Measurements from ENCODE around the gene HSPG2.

Gene HSPG2

DNA sequence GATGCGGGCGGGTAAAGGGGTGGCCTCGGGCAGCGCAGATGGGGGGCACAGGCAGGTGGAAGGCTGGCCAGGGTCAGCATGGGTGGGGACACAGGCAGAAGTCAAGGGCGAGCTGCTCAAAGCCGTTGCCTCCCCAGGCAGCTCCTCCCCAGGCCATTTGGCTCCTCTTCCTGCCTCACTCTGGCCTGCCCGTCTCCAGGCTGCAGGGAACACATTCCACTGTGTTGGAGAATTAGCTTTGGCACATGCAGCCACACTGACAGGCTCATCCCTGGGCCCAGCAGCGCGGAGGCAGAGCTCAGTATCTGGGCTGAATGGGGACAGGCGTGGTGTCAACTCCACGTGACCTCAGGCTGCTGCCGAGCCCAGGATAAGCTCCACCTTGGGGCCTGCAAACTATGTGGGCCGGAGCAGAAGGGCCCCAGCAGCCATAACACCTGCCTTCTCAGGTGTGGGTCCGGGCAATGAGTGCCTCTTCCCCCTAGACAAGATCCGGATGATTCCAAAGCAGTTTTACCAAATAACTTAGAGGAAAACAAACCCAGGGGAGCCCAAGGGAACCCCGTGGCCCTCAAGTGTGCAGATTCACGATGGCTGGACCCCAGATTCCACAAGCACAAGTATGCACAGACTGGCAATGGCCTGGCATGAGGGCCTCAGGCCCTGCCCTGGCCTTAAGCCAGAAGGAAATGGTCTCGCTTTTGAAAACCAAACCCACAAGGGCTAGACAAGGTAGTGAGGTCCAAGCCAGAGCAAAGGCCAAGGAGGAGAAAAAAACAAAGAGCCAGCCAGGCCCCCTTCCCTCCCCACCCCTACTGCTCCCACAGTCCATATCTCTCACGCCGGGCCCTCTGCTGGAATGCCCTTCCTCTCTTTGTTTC, 40.2 kb downstream of the HSPG2 start:
- no peak for DNase-seq

DNA sequence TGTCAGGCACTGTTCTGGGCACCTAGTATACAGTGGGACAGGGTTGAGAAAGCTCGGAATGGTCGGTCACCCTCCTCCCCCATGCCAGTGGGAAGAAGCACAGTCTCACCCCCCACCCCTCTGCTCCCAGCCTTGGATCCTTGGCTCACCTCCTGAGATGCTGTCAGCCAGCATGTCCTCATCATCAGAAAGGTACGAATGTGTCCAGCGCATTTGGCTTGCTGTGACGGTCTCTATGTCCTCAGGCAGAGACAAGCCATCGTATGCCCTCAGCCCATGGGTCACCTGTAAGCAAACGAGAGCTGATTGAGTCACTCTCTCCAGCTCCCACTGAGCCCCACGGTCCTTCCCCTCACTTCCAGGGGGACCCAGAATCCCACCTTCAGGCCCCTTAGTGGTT, 41.1 kb downstream of the HSPG2 start:
- no peak for DNase-seq

DNA sequence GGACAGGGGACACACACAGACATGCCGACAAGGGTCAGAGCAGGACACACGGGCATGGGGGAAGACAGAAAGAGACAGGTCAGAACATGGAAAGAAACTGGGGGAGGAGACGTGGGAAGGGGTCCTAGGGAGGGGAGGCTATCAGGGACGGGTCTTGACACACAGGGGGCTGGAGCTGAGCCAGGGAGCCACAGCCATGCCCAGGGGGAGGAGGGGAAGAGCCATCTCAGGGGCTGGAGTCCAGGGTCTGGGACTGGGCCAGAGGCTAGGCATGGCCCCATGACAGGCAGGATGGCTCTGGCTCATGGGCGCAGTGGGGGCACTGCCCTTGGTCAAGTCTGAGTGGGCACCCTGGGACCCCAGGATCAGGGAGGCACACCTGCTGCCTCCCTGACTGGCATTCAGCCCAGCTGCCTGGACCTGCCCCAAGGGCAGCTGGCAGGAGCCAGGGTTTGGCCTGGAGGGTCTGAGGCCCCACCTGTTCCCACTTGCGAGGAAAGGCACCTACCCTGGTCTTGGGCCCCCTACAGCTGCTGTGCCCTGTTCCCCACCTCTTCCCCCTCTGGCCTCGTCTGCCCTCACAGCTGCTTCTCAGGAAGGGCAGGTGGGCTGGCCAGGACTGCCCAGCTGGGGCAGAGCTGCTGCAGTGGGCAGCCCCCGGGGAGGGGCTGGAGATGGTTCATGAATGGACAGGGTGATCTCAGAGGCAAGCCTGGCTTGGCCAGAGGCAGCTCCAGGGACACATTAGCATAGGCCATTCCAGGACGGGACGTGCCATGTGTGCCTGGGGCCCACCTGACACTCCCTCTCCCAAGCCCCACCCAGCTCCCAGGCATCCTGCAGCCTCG, 42.9 kb downstream of the HSPG2 start:
- no peak for DNase-seq

GRCh38 chr1:21893046-21893805, 43.9 kb downstream of the HSPG2 start:
- no peak for DNase-seq

DNA sequence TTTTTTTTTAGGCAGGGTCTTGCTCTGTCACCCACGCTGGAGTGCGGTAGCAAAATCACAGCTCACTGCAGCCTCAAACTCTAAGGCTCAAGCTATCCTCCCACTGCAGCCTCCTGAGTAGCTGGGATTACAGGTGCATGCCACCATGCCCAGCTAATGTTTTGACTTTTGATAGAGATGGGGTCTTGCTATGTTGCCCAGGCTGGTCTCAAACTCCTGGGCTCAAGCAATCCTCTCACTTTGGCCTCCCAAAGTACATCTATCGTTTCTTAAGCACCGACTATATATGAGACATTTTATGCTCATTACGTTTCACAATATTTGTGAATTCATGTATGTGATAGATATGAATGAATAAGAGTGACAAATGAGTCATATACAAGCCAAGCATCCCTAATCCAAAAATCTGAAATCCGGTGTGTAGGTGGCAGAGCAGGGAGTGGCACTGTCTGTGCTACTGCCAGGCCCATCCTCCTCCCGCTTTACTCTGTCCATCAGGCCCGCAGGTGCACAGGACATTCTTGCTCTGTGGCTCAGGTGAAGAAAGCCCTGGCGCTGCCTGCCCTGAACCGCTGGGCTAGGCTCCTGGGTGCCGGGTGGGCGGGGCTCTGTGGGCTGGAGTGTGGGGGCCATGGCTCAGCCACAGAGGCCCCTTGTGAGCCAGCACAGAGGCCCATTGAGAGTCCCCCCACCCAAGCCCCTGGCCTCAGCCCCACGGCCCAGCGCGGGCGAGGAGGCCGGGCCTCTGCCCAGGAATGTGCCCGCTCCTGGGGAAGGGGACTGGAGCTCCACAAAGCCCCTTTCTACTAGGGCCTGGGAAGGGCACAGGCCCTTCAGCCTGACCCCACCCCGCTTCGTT, 45.3 kb downstream of the HSPG2 start:
- DNase-seq, result no peak

GRCh38 chr1:21891081-21891480, 46.0 kb downstream of the HSPG2 start:
- DNase-seq, result no peak

DNA sequence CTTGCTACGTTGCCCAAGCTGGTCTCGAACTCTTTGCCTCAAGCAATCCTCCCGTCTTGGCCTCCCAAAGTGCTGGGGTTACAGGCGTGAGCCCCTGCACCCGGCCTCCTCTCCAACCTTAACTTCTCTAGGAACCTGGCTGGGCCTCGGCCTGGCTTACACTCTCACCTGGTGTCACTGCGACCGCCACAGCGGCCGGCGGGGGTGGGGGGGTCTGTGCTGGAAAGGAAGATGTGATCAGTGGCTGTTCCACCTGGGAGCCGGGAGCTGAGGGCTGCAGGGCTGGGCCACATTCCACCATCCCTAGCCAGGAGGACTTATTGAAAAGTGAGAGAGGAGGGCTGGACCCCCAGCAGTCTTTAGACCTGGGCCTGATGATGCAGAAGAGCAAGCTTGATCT, 48.6 kb downstream of the HSPG2 start:
- DNase-seq, result no peak

DNA sequence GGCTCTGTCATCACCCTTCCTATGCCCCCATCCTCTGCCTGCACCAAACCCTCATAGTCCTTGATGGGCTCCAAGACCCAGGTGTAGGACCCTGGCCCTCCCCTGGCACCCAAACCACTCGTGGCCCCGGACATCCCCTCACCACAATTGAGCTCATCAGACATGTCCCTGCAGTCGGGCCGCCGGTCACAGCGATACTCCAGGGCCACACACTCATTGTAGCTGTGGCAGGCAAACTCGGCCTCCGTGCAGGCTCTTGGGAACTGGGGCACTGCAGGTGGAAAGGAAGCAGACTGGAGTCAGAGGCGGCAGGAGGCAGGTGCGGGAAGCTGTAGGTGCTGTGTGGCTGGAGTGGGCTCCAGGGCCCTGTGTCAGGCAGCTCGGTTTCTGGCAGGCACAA, 49.3 kb downstream of the HSPG2 start:
- DNase-seq, result no peak

GRCh38 chr1:21887216-21887736, 49.8 kb downstream of the HSPG2 start:
- no peak for DNase-seq

- DNase-seq, result no peak
Observed at GRCh38 chr1:21886486-21887215, 50.5 kb downstream of the HSPG2 start.

- no peak for DNase-seq
Observed at GRCh38 chr1:21885236-21886037, 51.7 kb downstream of the HSPG2 start.

DNA sequence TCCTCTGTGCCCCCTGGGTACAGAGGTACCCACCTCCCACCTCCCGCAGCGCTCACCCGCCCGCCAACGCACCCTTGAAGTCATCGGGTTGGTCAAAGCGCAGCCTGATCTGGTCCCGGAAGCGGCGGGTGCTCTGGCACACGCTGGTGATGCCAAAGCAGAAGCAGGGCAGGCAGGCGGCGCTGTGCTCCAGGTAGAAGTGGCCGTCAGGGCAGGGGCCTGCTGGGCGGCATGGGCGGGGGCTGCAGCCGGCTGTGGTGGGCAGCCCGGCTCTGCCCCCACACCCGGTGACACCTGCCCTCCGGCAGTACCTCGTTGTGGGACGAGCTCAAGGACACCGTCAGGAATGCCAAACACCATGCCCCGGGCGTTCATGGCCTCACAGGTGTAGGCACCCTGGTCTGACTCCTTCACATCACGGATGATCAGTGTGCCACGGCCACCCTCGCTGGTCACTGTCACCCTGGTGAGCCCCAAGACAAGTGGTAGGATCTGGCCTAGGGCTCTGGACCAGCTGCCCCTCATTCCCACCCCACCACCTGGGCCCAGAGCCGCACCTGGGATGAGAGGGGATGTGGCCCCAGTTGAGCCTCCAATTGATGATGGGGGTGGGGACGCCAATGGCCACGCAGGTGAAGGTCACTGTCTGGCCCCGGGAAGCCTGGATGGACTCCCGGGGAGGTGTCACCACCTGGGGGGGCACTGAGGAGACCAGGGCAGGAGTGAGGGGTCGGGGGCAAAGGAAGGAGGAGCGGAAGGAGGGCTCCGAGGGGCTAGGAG, 52.5 kb downstream of the HSPG2 start:
- DNase-seq, result no peak

DNA sequence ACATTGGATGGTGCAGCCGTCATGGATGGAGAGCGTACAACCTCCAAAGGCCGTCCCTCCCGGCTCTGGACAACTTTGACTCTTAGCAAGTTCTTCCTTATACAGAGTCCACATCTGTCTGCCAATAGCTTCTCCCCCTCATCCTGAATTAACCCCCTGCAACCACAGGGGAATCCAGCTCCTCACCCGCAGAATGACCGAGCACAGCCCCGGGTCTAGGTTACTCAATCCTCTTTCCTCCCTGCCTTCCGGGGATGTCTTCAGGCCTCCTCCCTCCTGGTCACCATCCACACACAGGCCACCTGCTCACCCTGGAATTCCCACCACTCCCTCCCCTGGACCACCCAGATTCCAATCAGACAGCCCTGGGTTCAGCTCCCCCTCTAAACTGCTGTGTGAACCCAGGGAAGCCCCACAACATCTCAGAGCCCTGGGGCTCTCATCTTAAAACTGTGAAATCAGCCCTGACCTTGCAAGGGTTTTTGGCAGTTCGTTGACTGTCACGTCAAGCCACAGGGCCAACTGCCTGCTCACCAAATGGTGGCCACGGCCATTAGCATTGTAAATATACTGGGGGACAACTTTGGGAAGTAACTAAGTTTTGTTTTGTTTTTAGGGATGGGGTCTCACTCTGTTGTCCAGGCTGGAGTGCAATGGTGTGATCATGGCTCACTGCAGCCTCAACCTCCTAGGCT, 54.2 kb downstream of the HSPG2 start:
- no peak for DNase-seq

DNA sequence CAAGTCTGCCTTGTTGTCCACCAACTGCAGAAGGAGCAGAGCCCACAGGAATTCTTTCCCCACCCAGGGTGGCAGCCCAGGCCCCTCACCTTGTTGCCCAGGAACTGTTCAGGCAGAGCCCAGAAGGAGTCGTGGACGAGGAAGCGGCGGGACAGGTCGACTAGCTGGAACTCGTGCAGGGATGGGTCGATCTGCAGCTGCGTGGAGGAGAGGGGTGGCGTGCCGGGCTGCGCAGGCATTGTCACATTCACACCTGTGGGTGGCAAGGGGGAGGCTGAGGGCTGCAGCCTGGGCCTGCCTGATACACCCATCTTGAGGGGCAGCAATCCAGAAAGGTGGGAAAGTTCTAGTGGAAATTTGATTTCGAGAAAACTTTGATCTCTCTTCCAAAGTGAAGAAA, 55.9 kb downstream of the HSPG2 start:
- no peak for DNase-seq

DNA sequence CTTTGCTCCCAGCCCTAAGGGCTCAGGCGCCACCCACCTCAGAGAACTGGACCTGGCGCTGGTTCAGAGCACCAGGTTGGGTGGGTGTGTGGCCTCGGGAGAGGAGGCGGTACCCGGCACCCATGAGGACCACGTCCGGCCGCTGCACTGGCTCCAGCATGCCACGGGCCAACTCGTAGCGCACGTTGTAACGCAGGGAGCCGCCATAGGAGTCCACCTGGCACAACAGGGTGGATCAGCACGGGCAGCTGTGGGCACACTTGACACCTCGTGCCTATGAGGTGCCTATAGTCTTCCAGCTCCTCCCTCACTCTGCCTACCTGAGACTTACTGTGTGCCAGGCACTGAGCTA, 56.5 kb downstream of the HSPG2 start:
- no peak for DNase-seq

DNA sequence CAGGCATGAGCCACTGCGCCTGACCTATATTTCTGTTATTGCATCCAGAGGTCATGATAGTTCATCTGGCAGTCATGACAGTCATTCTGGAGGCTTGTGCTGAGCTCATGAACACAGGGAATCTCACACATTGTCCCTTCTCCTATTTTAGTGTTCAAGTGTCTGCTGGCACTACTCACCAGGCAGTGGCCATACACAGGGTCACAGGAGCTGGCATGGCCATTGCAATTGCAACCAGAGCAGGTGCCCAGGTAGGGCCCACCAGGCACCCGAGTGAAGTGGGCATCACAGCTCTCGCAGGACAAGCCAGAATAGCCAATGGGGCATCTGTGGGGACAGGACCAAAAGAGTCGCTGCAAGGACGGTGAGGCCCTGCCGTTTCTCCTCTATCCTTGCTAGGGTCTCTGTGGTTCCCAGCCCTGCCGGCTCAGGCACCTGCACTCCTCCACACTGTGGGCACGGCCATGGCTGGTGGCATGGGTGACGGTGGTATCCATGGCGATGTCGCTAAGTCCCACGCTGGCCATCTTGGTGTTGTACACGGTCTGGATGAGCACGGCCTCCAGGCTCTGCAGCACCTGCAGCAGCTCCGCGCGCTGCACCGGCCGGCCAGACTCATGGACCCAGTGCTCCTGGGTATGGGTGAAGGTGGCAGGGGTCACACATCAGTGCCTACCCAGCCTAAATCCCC, 57.0 kb downstream of the HSPG2 start:
- DNase-seq, result no peak

GRCh38 chr1:21878840-21879478, 58.2 kb downstream of the HSPG2 start:
- DNase-seq, result no peak
